22Rv1 (cell line): ENCODE measurements around the gene SNRPA1.
A peak's percentile ranks its signal among the peaks of the same experiment; 100 is the strongest.

ENCODE experiments used
- ZFX ChIP-seq: fragments of 450-650 bp; IDR thresholded peaks from 2 replicates; pipeline ENCODE4 v1.6.1; 2017; ENCODE audit warnings: antibody characterized with exemption, borderline replicate concordance
- TF ChIP-seq, protein P1 (sequence below): fragments of 450-650 bp; IDR thresholded peaks from 2 replicates; pipeline ENCODE4 v1.5.1; 2017; ENCODE audit warnings: mild to moderate bottlenecking

- TF ChIP-seq, protein P1, sequence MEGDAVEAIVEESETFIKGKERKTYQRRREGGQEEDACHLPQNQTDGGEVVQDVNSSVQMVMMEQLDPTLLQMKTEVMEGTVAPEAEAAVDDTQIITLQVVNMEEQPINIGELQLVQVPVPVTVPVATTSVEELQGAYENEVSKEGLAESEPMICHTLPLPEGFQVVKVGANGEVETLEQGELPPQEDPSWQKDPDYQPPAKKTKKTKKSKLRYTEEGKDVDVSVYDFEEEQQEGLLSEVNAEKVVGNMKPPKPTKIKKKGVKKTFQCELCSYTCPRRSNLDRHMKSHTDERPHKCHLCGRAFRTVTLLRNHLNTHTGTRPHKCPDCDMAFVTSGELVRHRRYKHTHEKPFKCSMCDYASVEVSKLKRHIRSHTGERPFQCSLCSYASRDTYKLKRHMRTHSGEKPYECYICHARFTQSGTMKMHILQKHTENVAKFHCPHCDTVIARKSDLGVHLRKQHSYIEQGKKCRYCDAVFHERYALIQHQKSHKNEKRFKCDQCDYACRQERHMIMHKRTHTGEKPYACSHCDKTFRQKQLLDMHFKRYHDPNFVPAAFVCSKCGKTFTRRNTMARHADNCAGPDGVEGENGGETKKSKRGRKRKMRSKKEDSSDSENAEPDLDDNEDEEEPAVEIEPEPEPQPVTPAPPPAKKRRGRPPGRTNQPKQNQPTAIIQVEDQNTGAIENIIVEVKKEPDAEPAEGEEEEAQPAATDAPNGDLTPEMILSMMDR, result peak; percentile 14; the same call in 1 of the 2 replicates
- no peak for TF ChIP-seq ZFX
These were observed 18.5 kb downstream of the SNRPA1 start for GRCh38 chr15:101276501-101277037.
